Astrocyte (in vitro differentiated cells and primary cell): ENCODE data around the gene LONRF3. TPM values are rescaled to one million over a fixed set of nuclear protein-coding genes. Genes with fewer than 3 reads are reported as not detected.
A peak's percentile ranks its signal among the peaks of the same experiment; 100 is the strongest.

Experiments used
- DNase-seq: peaks from one replicate; pipeline ENCODE4 v3.0.0-alpha.2; 2010; ENCODE audit warnings: low read depth
- FAIRE-seq: peaks from 2 replicates; lab custom pipeline; 2011; peaks lifted over from hg19 to GRCh38; lab: Jason Lieb, UNC
- H2AFZ ChIP-seq: 2 replicates; pipeline ENCODE4 v1.6.0; 2012; ENCODE audit warnings: low read depth, low read length, inconsistent platforms
- H3K27ac ChIP-seq: 2 replicates; pipeline ENCODE4 v1.5.1; 2011; ENCODE audit warnings: low read depth, low read length, inconsistent platforms
- H3K27me3 ChIP-seq: 2 replicates; pipeline ENCODE4 v1.6.0; 2011; ENCODE audit warnings: low read length, inconsistent platforms; ENCODE audit not compliant: insufficient read depth
- H3K36me3 ChIP-seq: 2 replicates; pipeline ENCODE4 v1.5.1; 2011; ENCODE audit warnings: low read length, inconsistent platforms; ENCODE audit not compliant: insufficient read depth
- H3K4me1 ChIP-seq: 2 replicates; pipeline ENCODE4 v1.5.1; 2011; ENCODE audit warnings: low read length, inconsistent platforms; ENCODE audit not compliant: insufficient read depth
- H3K4me2 ChIP-seq: 2 replicates; pipeline ENCODE4 v1.6.0; 2012; ENCODE audit warnings: low read length, inconsistent platforms
- H3K4me3 ChIP-seq: 2 replicates; pipeline ENCODE4 v1.5.1; 2011; ENCODE audit warnings: low read depth, mild to moderate bottlenecking, low read length, inconsistent platforms; ENCODE audit not compliant: insufficient read depth
- H3K79me2 ChIP-seq: 2 replicates; pipeline ENCODE4 v1.6.0; 2012; ENCODE audit warnings: mild to moderate bottlenecking, low read length, inconsistent platforms; ENCODE audit not compliant: insufficient read depth
- H3K9ac ChIP-seq: 2 replicates; pipeline ENCODE4 v1.6.0; 2012; ENCODE audit warnings: mild to moderate bottlenecking, low read length, inconsistent platforms
- H3K9me3 ChIP-seq: 2 replicates; pipeline ENCODE4 v1.5.1; 2012; ENCODE audit warnings: low read depth, mild to moderate bottlenecking, low read length, inconsistent platforms; ENCODE audit not compliant: insufficient read depth
- H4K20me1 ChIP-seq: 2 replicates; pipeline ENCODE4 v1.6.0; 2012; ENCODE audit warnings: low read length, inconsistent platforms; ENCODE audit not compliant: insufficient read depth
- H3K27ac Mint-ChIP-seq: one replicate; pipeline ENCODE4 v1.8.0; 2021; ENCODE audit warnings: mild to moderate bottlenecking, mixed read lengths; ENCODE audit not compliant: unreplicated experiment
- H3K27me3 Mint-ChIP-seq: one replicate; pipeline ENCODE4 v1.8.0; 2021; ENCODE audit warnings: low read depth, mixed read lengths; ENCODE audit not compliant: unreplicated experiment
- H3K36me3 Mint-ChIP-seq: one replicate; pipeline ENCODE4 v1.8.0; 2021; ENCODE audit warnings: low read depth, mixed read lengths; ENCODE audit not compliant: unreplicated experiment
- H3K4me1 Mint-ChIP-seq: one replicate; pipeline ENCODE4 v1.8.0; 2021; ENCODE audit warnings: low read depth, mixed read lengths; ENCODE audit not compliant: unreplicated experiment
- H3K4me3 Mint-ChIP-seq: one replicate; pipeline ENCODE4 v1.8.0; 2021; ENCODE audit warnings: mild to moderate bottlenecking, moderate library complexity, mixed read lengths; ENCODE audit not compliant: unreplicated experiment
- H3K9me3 Mint-ChIP-seq: one replicate; pipeline ENCODE4 v1.8.0; 2021; ENCODE audit warnings: mild to moderate bottlenecking, mixed read lengths; ENCODE audit not compliant: unreplicated experiment
- EZH2 ChIP-seq: IDR thresholded peaks from 2 replicates; pipeline ENCODE4 v1.6.1; 2012; ENCODE audit warnings: mild to moderate bottlenecking, low read length, inconsistent platforms; ENCODE audit not compliant: insufficient read depth
- total RNA-seq: library from RNA; stranded (reverse); gene quantifications from 2 replicates; pipeline ENCODE4 v1.2.1, GENCODE V29; 2021
- TF ChIP-seq, protein P1 (sequence below): IDR thresholded peaks from 2 replicates; pipeline ENCODE4 v1.5.1; 2011; ENCODE audit warnings: low read depth, mild to moderate bottlenecking, inconsistent platforms, low read length, moderate library complexity; ENCODE audit not compliant: insufficient read depth

The LONRF3 gene
- total RNA-seq, 1 donor from 2014 or later = 0.11 TPM

DNA sequence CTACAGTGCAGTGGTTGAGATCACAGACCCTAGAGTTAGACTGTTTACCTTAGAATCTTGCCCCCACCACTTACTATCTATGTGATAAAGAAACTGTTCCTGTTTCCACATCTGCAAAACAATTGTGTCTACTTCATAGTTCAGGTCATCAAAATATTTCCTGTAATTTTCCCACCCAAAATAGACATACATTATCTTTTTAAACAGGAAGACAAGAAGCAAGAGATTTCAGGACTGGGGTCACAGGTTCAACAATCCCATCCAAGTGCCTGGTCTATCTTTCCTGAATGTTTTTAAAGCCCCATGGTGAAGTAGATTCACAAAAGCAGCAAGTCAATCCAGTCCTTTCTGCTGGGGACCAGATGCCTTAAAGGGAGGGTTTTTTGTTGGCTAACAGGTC, 56.6 kb downstream of the LONRF3 start:
- peaks cover 2% of the 10 kb centered on the region for H3K27me3 Mint-ChIP-seq
- no peak for FAIRE-seq
- Histone ChIP-seq H2AFZ (no peak overlapping the region), H3K9me3 (no peaks in the 10 kb centered on the region), H3K4me2 (no peak overlapping the region), H3K27ac (no peak overlapping the region), H3K27me3 (no peaks in the 10 kb centered on the region), H3K4me3 (no peak overlapping the region), H4K20me1 (no peaks in the 10 kb centered on the region), H3K4me1 (no peaks in the 10 kb centered on the region), H3K79me2 (no peaks in the 10 kb centered on the region), H3K9ac (no peak overlapping the region), H3K36me3 (no peaks in the 10 kb centered on the region)
- no peaks in the 10 kb centered on the region for H3K4me1 Mint-ChIP-seq
- TF ChIP-seq, protein P1, sequence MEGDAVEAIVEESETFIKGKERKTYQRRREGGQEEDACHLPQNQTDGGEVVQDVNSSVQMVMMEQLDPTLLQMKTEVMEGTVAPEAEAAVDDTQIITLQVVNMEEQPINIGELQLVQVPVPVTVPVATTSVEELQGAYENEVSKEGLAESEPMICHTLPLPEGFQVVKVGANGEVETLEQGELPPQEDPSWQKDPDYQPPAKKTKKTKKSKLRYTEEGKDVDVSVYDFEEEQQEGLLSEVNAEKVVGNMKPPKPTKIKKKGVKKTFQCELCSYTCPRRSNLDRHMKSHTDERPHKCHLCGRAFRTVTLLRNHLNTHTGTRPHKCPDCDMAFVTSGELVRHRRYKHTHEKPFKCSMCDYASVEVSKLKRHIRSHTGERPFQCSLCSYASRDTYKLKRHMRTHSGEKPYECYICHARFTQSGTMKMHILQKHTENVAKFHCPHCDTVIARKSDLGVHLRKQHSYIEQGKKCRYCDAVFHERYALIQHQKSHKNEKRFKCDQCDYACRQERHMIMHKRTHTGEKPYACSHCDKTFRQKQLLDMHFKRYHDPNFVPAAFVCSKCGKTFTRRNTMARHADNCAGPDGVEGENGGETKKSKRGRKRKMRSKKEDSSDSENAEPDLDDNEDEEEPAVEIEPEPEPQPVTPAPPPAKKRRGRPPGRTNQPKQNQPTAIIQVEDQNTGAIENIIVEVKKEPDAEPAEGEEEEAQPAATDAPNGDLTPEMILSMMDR = no peak
- TF ChIP-seq EZH2 = no peak
- no peak for DNase-seq
- peaks cover 14% of the 10 kb centered on the region for H3K9me3 Mint-ChIP-seq
- no peak overlapping the region for H3K4me3 Mint-ChIP-seq
- H3K36me3 Mint-ChIP-seq = no peaks in the 10 kb centered on the region
- H3K27ac Mint-ChIP-seq = no peak overlapping the region

- H3K36me3 Mint-ChIP-seq = no peaks in the 10 kb centered on the region
- no peak for FAIRE-seq
- no peaks in the 10 kb centered on the region for H3K9me3 ChIP-seq
- no peaks in the 10 kb centered on the region for H3K27me3 ChIP-seq
- H3K4me3 Mint-ChIP-seq = no peak overlapping the region
- peaks cover 2% of the 10 kb centered on the region for H3K27me3 Mint-ChIP-seq
- no peak for TF ChIP-seq EZH2
- TF ChIP-seq, protein P1 = no peak
- peaks cover 9% of the 10 kb centered on the region for H3K4me1 ChIP-seq
- no peak overlapping the region for H3K27ac Mint-ChIP-seq
- no peak overlapping the region for H3K9ac ChIP-seq
- H3K9me3 Mint-ChIP-seq = peaks cover 11% of the 10 kb centered on the region
- H3K27ac ChIP-seq = no peak overlapping the region
- no peak for DNase-seq
- H3K36me3 ChIP-seq = no peaks in the 10 kb centered on the region
- H4K20me1 ChIP-seq = no peaks in the 10 kb centered on the region
- H3K4me3 ChIP-seq = no peak overlapping the region
- H3K79me2 ChIP-seq = no peaks in the 10 kb centered on the region
- H3K4me2 ChIP-seq = no peak overlapping the region
- H3K4me1 Mint-ChIP-seq = peaks cover 6% of the 10 kb centered on the region
- H2AFZ ChIP-seq = no peak overlapping the region
Observed at GRCh38 chrX:119036107-119037029, 62.0 kb downstream of the LONRF3 start.

DNA sequence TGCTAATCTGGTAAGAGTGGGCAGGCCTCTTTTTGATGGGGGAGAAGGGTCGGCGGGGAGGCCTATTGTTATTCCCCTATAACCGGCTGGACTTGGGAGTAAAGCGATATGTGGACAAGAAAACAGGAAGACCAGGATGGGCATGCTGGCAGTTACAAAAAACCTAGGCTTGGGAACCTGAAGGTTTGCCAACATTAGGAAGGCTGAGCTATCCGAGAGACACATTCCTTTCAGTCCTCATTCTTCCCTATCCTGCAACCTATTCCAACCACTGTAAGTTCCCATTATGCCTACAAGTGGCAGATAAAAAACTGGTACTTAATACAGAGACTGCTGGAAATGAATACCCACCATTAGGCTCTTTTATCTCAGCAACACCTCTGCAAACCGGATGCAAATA, 66.0 kb downstream of the LONRF3 start:
- H3K4me3 Mint-ChIP-seq = no peak overlapping the region
- TF ChIP-seq, protein P1 = no peak
- no peak for TF ChIP-seq EZH2
- Histone ChIP-seq H4K20me1 (no peaks in the 10 kb centered on the region), H3K9me3 (no peaks in the 10 kb centered on the region), H3K9ac (no peak overlapping the region), H3K79me2 (no peaks in the 10 kb centered on the region), H3K4me3 (no peak overlapping the region), H3K4me2 (peak overlapping the region; percentile 52), H3K36me3 (no peaks in the 10 kb centered on the region), H3K27ac (no peak overlapping the region), H2AFZ (no peak overlapping the region), H3K4me1 (peaks cover 11% of the 10 kb centered on the region), H3K27me3 (no peaks in the 10 kb centered on the region)
- H3K4me1 Mint-ChIP-seq = peaks cover 10% of the 10 kb centered on the region
- H3K36me3 Mint-ChIP-seq = no peaks in the 10 kb centered on the region
- DNase-seq (peak; percentile 18), FAIRE-seq (no peak)
- no peaks in the 10 kb centered on the region for H3K9me3 Mint-ChIP-seq
- no peaks in the 10 kb centered on the region for H3K27me3 Mint-ChIP-seq
- H3K27ac Mint-ChIP-seq = no peak overlapping the region
